Measurements from ENCODE around the gene P2RX1.

The P2RX1 gene

GRCh38 chr17:3924512-3925350 lies 8.5 kb upstream of the P2RX1 start:
- no peak for DNase-seq (ENCODE audit: low spot score)

DNA sequence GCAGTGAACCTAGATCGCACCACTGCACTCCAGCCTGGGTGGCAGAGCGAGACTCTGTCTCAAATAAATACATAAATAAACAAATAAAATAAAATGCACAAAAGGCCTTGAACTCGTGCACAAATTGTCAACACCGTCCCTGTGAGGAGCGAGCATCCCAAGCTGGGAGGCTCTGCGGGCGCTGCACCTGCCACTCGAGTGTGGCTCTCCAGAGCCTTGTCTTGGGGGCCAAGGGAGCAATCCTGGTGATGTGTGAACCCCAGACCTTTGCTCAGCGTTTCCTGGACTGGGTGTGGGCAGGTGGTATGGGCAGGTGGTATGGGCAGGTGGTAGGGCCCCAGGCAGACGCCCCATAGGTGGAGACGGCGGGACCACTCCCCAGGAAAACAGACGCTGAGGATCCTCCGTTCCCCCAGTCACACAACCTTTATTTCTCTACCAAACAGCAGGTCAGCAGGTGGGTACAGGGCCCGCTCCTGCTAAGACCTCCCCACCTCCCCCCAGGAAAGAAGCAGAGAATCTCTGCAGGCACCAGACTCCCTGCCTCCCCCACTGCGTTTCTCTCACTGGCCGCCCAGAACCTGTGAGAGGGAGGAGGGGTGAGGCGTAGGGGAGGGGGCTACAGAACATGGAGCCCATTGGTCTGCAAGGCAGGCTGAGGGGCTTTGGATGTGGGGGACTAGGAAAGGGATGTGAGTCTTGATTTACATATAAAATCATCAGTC lies 7.4 kb upstream of the P2RX1 start:
- DNase-seq (ENCODE audit: low spot score) = no peak

DNA sequence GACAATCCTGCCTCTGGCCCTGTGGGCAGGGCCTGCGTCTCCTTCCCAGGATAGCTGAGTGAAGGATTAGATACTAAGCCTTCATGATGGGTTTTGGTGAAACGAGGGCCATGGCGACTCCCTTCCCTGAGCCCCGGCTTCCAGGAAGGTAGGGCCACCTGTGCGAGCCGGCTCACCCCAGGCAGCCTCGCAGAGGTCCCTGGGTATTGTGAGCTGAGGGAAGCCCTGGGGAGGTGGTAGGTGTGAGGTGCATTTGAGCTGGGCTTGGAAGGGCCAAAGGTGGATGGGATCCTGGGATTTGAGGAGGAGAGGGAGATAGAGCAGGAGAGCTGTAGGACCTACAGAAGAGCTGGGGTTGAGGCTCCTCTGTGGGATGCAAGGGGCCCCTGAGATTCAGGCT lies 6.5 kb upstream of the P2RX1 start:
- no peak for DNase-seq (ENCODE audit: low spot score)

DNA sequence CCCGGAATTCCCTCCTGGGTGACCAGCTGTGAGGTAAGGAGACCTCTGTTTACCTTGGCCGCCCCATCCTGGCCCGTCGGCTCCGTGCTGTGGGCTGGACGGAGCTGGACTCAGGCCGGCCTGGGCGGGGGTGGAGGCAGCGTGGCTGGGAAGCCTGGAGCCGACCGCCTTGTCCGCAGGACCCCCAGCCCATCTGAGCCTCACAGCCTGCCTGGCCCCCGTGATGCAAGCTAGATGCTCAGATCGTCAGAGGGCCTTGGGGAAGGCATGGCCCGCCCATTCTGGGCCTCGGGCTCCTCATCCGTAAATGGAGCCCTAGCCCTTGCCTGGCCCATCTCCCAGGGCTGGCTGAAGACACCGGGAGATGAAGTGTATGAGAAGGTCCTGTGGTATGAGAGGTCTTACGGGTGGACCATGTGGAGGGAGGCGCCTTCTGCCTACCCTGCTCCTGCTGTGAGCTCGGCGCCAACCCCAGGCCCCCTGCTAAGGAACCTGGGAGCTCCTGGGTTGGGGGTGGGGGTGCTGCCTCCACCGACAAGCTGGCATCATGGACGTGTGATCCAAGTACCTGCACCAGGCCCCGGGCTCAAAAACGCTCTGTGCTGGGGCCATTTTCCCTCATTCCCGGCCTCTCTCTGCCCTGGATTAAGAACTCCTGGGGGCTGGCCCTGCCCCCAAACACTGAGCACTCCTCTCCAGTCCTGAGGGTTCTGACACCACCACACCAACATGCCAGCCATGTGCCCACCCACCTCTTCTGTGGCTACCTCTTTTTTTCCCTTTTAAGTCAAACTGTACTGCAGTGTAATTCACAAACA lies 5.4 kb upstream of the P2RX1 start:
- DNase-seq (ENCODE audit: low spot score) = no peak

GRCh38 chr17:3921006-3921405 lies 4.7 kb upstream of the P2RX1 start:
- peak; percentile 31 for DNase-seq (ENCODE audit: low spot score)

GRCh38 chr17:3919123-3919624 lies 2.9 kb upstream of the P2RX1 start:
- DNase-seq (ENCODE audit: low spot score) = no peak

- DNase-seq (ENCODE audit: low spot score) = no peak
These were observed 2.3 kb upstream of the P2RX1 start for GRCh38 chr17:3918372-3919122.

DNA sequence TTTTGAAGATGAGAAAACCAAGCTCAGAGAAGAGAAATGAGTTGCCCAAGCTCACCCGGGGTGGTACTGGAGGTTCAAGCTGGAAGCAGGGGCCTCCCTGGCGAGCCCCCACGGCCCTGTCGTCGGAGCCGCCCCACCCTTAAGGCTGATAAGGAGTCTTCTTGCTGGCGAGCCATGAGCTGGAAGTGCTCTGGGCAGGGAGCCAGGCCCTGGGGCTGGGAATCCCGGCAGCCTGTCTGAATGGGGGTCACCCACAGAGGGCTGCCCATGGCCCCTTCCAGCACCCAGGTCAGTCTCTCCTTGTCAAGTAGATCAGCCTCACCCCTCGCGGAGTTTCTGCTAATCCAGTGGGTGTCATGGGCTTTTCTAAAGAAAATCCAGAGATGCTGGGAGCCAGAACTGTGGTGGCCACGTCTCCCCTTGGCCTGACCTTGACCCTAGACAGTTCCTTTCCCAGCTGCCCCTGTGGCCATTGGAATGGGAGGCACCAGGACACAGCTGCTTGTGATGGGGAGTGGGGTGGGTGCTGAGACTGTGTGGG lies 1.2 kb upstream of the P2RX1 start:
- peak; percentile 38 for DNase-seq (ENCODE audit: low spot score)

GRCh38 chr17:3916825-3917224 lies 560 bp upstream of the P2RX1 start:
- DNase-seq (ENCODE audit: low spot score) = no peak

DNA sequence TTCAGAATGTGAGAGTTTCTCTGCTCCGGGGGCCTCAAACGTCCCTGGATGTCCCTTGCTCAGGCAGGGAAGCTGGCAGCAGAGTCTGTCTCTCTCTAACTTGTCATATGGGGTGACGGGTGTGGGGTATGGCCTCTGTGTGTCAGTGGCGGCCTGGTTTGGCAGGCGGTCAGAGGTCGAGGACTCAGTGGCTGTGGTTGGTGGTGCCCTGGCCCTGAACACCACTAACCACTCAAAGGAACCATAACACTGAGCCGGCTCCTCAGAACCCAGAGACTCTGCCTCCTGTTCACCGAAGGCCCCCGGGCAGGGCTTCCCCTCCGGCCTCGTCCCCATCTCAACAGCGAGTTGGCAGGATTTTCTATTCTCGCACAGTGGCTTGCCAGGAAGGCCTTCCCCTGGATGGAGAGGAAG lies 677 bp downstream of the P2RX1 start:
- DNase-seq (ENCODE audit: low spot score) = no peak

DNA sequence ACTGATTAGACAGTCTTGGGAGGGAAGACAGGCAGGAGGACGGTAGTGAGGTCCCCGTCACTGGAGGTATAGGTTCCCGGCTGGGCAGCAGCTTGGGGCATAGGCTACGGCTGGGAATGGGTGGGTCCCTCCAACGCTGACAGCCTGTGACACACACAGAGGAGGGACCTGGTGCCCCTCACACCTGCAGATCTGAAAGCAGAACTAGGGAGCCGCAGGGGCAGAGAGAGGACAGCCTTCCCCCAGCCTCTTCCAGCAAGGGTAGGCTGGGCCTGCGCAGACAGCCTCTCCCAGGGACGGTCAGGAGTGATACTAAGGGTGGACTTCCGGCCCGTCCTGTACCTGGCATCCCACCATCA lies 2.0 kb downstream of the P2RX1 start:
- DNase-seq (ENCODE audit: low spot score) = no peak

DNA sequence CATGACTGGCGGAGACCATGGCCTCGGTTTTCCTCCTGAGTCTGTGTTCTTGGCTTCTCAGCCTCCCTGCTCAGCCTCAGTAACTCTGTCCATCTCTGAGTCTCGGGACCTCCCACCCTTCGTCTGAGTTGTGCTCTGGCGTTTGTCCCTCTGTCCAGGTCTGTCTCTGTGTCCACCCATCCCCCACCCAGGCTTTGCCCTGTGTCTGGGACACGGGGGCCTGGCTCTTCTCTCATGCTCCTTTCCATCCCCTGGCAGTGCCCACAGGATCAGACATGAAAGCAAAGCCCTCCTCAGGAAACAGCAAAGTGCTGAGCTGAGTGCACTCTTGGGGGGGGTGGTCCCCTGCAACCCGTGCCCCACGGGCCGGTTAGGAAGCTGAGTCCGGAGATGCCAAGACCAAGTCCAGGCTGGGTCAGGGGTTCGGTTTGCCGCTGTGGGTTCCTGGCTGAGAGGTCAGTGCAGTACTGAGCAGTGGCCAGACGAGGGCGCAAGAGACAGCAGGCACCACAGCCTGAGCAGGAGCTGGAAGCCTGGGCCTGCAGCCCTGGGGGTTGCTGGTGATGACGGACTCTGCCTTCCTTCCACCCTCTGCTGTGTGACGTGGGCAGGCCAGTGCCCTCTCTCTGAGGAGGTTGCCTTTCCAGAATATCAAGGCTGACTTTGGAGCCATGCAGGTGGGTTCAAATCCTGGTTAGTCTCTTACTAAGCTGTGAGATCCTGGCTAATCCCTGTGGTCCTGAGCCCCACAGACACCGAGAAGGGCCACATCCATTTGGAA lies 2.5 kb downstream of the P2RX1 start:
- peak; percentile 94 for DNase-seq (ENCODE audit: low spot score)

- DNase-seq (ENCODE audit: low spot score) = no peak
These were observed 3.4 kb downstream of the P2RX1 start for GRCh38 chr17:3912827-3913226.

- DNase-seq (ENCODE audit: low spot score) = no peak
These were observed 4.8 kb downstream of the P2RX1 start for GRCh38 chr17:3911271-3912053.

GRCh38 chr17:3910420-3911270 lies 5.6 kb downstream of the P2RX1 start:
- DNase-seq (ENCODE audit: low spot score) = no peak

- DNase-seq (ENCODE audit: low spot score) = no peak
These were observed 7.0 kb downstream of the P2RX1 start for GRCh38 chr17:3909257-3909656.

- no peak for DNase-seq (ENCODE audit: low spot score)
These were observed 8.6 kb downstream of the P2RX1 start for GRCh38 chr17:3907483-3908216.

- no peak for DNase-seq (ENCODE audit: low spot score)
These were observed 9.4 kb downstream of the P2RX1 start for GRCh38 chr17:3906881-3907280.
